IMR-90 (cell line): Measurements from ENCODE around the gene NQO2. TPM values are rescaled to one million over a fixed set of nuclear protein-coding genes. Genes with fewer than 3 reads are reported as not detected.

Source experiments
- ATAC-seq: fragments of 200-7000 bp; cut with Tn5 transposase; 2 replicates; pipeline ENCODE4 v1.9.1; 2020; ENCODE audit warnings: low read depth, mild to moderate bottlenecking, moderate library complexity
- BruUV-seq: library from RNA; stranded (reverse); fragments of 400-500 nt; replicated peaks from 2 replicates; lab custom pipeline; 2021; lab: Mats Ljungman, UMichigan
- CTCF ChIA-PET: fragments of 300-600 bp; formaldehyde crosslinking; extraction: SDS; loops from one replicate; lab custom pipeline; 2021; ENCODE audit warnings: antibody characterized with exemption; lab: Yijun Ruan, JAX
- POLR2A ChIA-PET: fragments of 300-600 bp; sonication (Branson Sonifier 250); formaldehyde crosslinking; loops from one replicate; lab custom pipeline; 2022; ENCODE audit warnings: antibody characterized with exemption; ENCODE audit not compliant: unreplicated experiment; lab: Charles Lee
- DNase-seq: peaks from one replicate; pipeline ENCODE4 v3.0.0; 2013
- H2AFZ ChIP-seq: replicated peaks from 2 replicates; pipeline ENCODE3; 2013; ENCODE audit warnings: low read length, mild to moderate bottlenecking; ENCODE audit not compliant: poor library complexity
- H2AK5ac ChIP-seq: 2 replicates; pipeline ENCODE4 v1.6.1; 2013; ENCODE audit warnings: low read depth, low read length, inconsistent platforms
- H2AK9ac ChIP-seq: replicated peaks from 2 replicates; pipeline ENCODE3; 2013; ENCODE audit warnings: mild to moderate bottlenecking, low read depth, low read length, moderate library complexity; ENCODE audit not compliant: poor library complexity
- H2BK120ac ChIP-seq: 2 replicates; pipeline ENCODE4 v1.6.1; 2013; ENCODE audit warnings: low read depth, low read length, inconsistent platforms
- H2BK15ac ChIP-seq: 3 replicates; pipeline ENCODE4 v1.6.1; 2013; ENCODE audit warnings: low read depth, low read length, inconsistent platforms
- H2BK20ac ChIP-seq: 2 replicates; pipeline ENCODE4 v1.6.1; 2013; ENCODE audit warnings: low read depth, mild to moderate bottlenecking, inconsistent platforms, low read length, moderate library complexity
- H2BK5ac ChIP-seq: 2 replicates; pipeline ENCODE4 v1.6.1; 2013; ENCODE audit warnings: mild to moderate bottlenecking, low read depth, low read length, inconsistent platforms; ENCODE audit not compliant: poor library complexity, severe bottlenecking
- H3K14ac ChIP-seq: replicated peaks from 2 replicates; pipeline ENCODE4 v1.6.1; 2013; ENCODE audit warnings: low read depth, low read length, inconsistent platforms
- H3K18ac ChIP-seq: 2 replicates; pipeline ENCODE4 v1.6.1; 2013; ENCODE audit warnings: low read depth, low read length, control low read depth
- H3K23ac ChIP-seq: 2 replicates; pipeline ENCODE4 v1.6.1; 2013; ENCODE audit warnings: low read depth, low read length, inconsistent platforms
- H3K27ac ChIP-seq: 2 replicates; pipeline ENCODE4 v1.5.1; 2013; ENCODE audit warnings: mild to moderate bottlenecking, control low read depth, low read length; ENCODE audit not compliant: insufficient read depth
- H3K27me3 ChIP-seq: 2 replicates; pipeline ENCODE4 v1.6.1; 2013; ENCODE audit warnings: low read length; ENCODE audit not compliant: control insufficient read depth, insufficient read depth
- H3K36me3 ChIP-seq: 2 replicates; pipeline ENCODE4 v1.6.1; 2013; ENCODE audit warnings: low read length, mixed read lengths; ENCODE audit not compliant: control insufficient read depth, insufficient read depth
- H3K4ac ChIP-seq: 2 replicates; pipeline ENCODE4 v1.6.1; 2013; ENCODE audit warnings: low read depth, low read length, inconsistent platforms
- H3K4me1 ChIP-seq: 2 replicates; pipeline ENCODE4 v1.6.1; 2013; ENCODE audit warnings: low read length, mixed read lengths; ENCODE audit not compliant: control insufficient read depth, insufficient read depth
- H3K4me2 ChIP-seq: 2 replicates; pipeline ENCODE4 v1.6.1; 2013; ENCODE audit warnings: low read depth, mild to moderate bottlenecking, control low read depth, low read length, moderate library complexity
- H3K4me3 ChIP-seq: 2 replicates; pipeline ENCODE4 v1.5.1; 2013; ENCODE audit warnings: low read depth, mild to moderate bottlenecking, control low read depth, low read length, moderate library complexity; ENCODE audit not compliant: insufficient read depth
- H3K56ac ChIP-seq: 2 replicates; pipeline ENCODE4 v1.6.1; 2013; ENCODE audit warnings: low read length, inconsistent platforms; ENCODE audit not compliant: insufficient read depth; ENCODE audit errors: extremely low read depth
- H3K79me1 ChIP-seq, 2 experiments: 2 replicates each; pipeline ENCODE4 v1.6.1; 2013; ENCODE audit warnings: low read length in 2 of 2, inconsistent platforms in 1 of 2, low read depth in 1 of 2
- H3K9ac ChIP-seq: 2 replicates; pipeline ENCODE4 v1.6.1; 2013; ENCODE audit warnings: low read depth, low read length, control low read depth
- H3K9me1 ChIP-seq: 2 replicates; pipeline ENCODE4 v1.6.1; 2013; ENCODE audit warnings: low read length, inconsistent platforms; ENCODE audit not compliant: insufficient read depth
- H3K9me3 ChIP-seq: 2 replicates; pipeline ENCODE4 v1.6.1; 2013; ENCODE audit warnings: low read length; ENCODE audit not compliant: control insufficient read depth, insufficient read depth
- H4K20me1 ChIP-seq: 2 replicates; pipeline ENCODE4 v1.6.1; 2013; ENCODE audit warnings: low read length, inconsistent platforms; ENCODE audit not compliant: insufficient read depth
- H4K5ac ChIP-seq: 2 replicates; pipeline ENCODE4 v1.6.1; 2013; ENCODE audit warnings: mild to moderate bottlenecking, low read depth, low read length, control low read depth
- H4K8ac ChIP-seq, 2 experiments: 2 replicates each; pipeline ENCODE4 v1.6.1; 2013; ENCODE audit warnings: low read depth in 2 of 2, low read length in 2 of 2, control low read depth in 1 of 2, inconsistent platforms in 1 of 2
- H4K91ac ChIP-seq: 2 replicates; pipeline ENCODE4 v1.6.1; 2013; ENCODE audit warnings: low read depth, low read length, inconsistent platforms; ENCODE audit not compliant: insufficient read depth
- BHLHE40 ChIP-seq: fragments of 150-350 bp; IDR thresholded peaks from 2 replicates; pipeline ENCODE4 v1.6.1; 2016; ENCODE audit warnings: mild to moderate bottlenecking, low read depth, low read length
- CEBPB ChIP-seq: IDR thresholded peaks from 2 replicates; pipeline ENCODE4 v1.6.1; 2012; ENCODE audit warnings: low read depth, low read length, improper control_type of control experiment
- CHD1 ChIP-seq: IDR thresholded peaks from 2 replicates; pipeline ENCODE4 v1.6.1; 2012; ENCODE audit warnings: low read depth, low read length, improper control_type of control experiment
- FOS ChIP-seq: fragments of 150-350 bp; IDR thresholded peaks from 2 replicates; pipeline ENCODE4 v1.6.1; 2016; ENCODE audit warnings: low read depth, low read length
- MAFK ChIP-seq: IDR thresholded peaks from 2 replicates; pipeline ENCODE4 v1.6.1; 2012; ENCODE audit warnings: low read depth, low read length, improper control_type of control experiment
- MAZ ChIP-seq: IDR thresholded peaks from 2 replicates; pipeline ENCODE4 v1.6.1; 2012; ENCODE audit warnings: low read depth, mild to moderate bottlenecking, low read length, improper control_type of control experiment, moderate library complexity, borderline replicate concordance
- MXI1 ChIP-seq: IDR thresholded peaks from 2 replicates; pipeline ENCODE4 v1.6.1; 2012; ENCODE audit warnings: low read depth, mild to moderate bottlenecking, low read length, moderate library complexity, borderline replicate concordance
- NFE2L2 ChIP-seq: fragments of 150-350 bp; IDR thresholded peaks from 2 replicates; pipeline ENCODE4 v1.6.1; 2016; ENCODE audit warnings: low read depth, mild to moderate bottlenecking, low read length
- POLR2A ChIP-seq: IDR thresholded peaks from 2 replicates; pipeline ENCODE4 v1.6.1; 2012; ENCODE audit warnings: mild to moderate bottlenecking, low read depth, low read length
- RAD21 ChIP-seq: IDR thresholded peaks from 2 replicates; pipeline ENCODE4 v1.6.1; 2012; ENCODE audit warnings: low read length, improper control_type of control experiment
- RCOR1 ChIP-seq: IDR thresholded peaks from 2 replicates; pipeline ENCODE4 v1.6.1; 2012; ENCODE audit warnings: mild to moderate bottlenecking, low read length, improper control_type of control experiment; ENCODE audit not compliant: insufficient replicate concordance
- RFX5 ChIP-seq: IDR thresholded peaks from 2 replicates; pipeline ENCODE4 v1.8.0; 2012; ENCODE audit warnings: low read depth, mild to moderate bottlenecking, low read length, moderate library complexity
- WGBS, 2 experiments: methylation state at CpG; one replicate each; pipeline versions ENCODE4 v1.1.5 to v1.1.7; 2013; ENCODE audit warnings: missing lambda C conversion rate in 2 of 2; ENCODE audit not compliant: insufficient read length in 1 of 2; ENCODE audit errors: extremely low coverage in 2 of 2; 5-methylcytosine and 5-hydroxymethylcytosine counted together
- dilution Hi-C: fragments of 300-500 bp; cut with HindIII; formaldehyde crosslinking; loops from one replicate; pipeline ENCODE4 v1.14.3; 2018; ENCODE audit warnings: low sequenced_read_pairs; ENCODE audit not compliant: unreplicated experiment
- in situ Hi-C: fragments of 300-500 bp; cut with MboI; formaldehyde crosslinking; loops from 3 replicates; pipeline ENCODE4 v1.14.3; 2019; ENCODE audit warnings: low sequenced_read_pairs, inconsistent platforms, mixed read lengths
- intact Hi-C: fragments of 100-400 bp; cut with micrococcal nuclease; formaldehyde crosslinking; loops from 2 replicates; pipeline ENCODE4 v1.10.0; 2022
- polyA plus RNA-seq, 3 experiments: library from polyadenylated mRNA; depleted of rRNA; stranded (reverse); fragments of >200 nt; gene quantifications; 2 replicates each; pipeline ENCODE4 v1.2.3, GENCODE V29; 2012; ENCODE audit warnings: low replicate concordance in 1 of 3
- total RNA-seq: library from RNA; depleted of rRNA; stranded (reverse); fragments of >200 nt; gene quantifications from 2 replicates; pipeline ENCODE4 v1.2.3, GENCODE V29; 2012
- TF ChIP-seq, protein P1 (sequence below): fragments of 150-350 bp; IDR thresholded peaks from 2 replicates; pipeline ENCODE4 v1.6.1; 2016; ENCODE audit warnings: low read depth, mild to moderate bottlenecking, low read length, moderate library complexity, borderline replicate concordance
- TF ChIP-seq, protein P2 (sequence below): conservative IDR thresholded peaks from 2 replicates; pipeline ENCODE4 v1.5.1; 2012; ENCODE audit warnings: mild to moderate bottlenecking, low read depth, low read length, improper control_type of control experiment

The NQO2 gene
- total and polyA plus RNA-seq, 2 of the 4 experiments (the other 2 are of a cell fraction): 42.5 to 72.1 TPM

DNA sequence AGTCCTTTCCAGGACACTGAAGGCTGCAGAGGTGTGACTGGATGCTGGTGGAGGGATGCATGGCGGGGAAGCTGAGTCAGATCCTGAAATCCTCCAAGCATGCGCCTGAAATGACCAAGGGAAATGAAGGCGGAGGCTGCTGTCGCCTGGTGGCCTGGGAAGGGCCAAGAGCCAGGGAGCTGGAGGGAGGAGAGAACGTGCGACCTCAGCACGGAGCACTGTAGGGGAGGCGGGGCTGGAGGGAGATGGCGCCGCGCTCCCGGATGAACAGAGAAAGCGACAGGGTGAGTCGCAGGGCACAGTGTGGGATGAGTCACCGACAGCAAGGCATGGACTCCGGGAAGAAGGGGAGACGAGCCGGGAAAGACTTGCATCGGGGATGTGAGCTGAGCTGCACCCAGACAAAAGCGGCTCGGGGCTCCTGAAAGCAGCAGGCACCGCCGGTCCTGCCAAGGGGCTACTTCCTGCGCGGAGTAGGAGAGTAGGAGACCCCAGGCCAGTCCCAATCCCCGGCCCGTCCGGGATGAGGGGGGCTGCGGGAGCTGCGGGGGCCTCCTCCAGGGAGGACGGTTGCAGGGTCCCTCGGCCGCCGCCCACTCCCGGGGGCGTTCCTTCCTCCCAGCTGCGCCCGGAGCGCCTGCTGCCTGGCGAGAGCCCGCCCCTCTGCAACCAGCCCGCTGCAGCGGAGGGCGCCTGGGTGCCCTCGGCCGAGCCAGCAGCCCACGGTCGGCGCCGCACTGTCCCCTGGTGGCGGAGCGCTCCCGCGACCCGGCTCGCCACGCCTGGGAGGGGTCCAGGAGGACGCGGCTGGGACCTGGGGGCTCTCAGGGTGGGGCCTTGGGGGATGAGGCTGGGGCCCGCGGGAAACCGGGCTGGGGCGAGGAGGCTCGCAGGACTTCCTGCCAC, 11.0 kb upstream of the NQO2 start:
- Histone ChIP-seq H3K27ac (peak overlapping the region; percentile 90), H3K4ac (peak overlapping the region; percentile 100), H2AFZ (peak overlapping the region; percentile 95), H3K9me1 (peaks cover 15% of the 10 kb centered on the region), H3K79me1 (peaks cover 0 to 10% of the 10 kb centered on the region in 2 experiments; a peak in 1 of 4 replicates), H3K9me3 (no peaks in the 10 kb centered on the region), H3K56ac (peak overlapping the region; percentile 100), H3K23ac (peak overlapping the region; percentile 87), H3K9ac (peak overlapping the region; percentile 93), H3K4me1 (peaks cover 14% of the 10 kb centered on the region), H4K5ac (peak overlapping the region; percentile 59), H4K91ac (peak overlapping the region; percentile 93), H3K14ac (peak overlapping the region; percentile 92), H3K18ac (peak overlapping the region; percentile 43), H3K36me3 (no peaks in the 10 kb centered on the region), H4K20me1 (no peaks in the 10 kb centered on the region), H2BK20ac (peak overlapping the region; percentile 89), H2BK15ac (peak overlapping the region; percentile 93; the same call in 2 of the 3 replicates), H2BK120ac (peak overlapping the region; percentile 91), H4K8ac (peak overlapping the region; percentile 78 to 99), H3K4me2 (peak overlapping the region; percentile 76), H3K4me3 (peak overlapping the region; percentile 72), H2BK5ac (peak overlapping the region; percentile 98), H2AK5ac (peak overlapping the region; percentile 92), H2AK9ac (peak overlapping the region; percentile 96), H3K27me3 (no peaks in the 10 kb centered on the region)
- intact Hi-C loops: loop anchor here (1.0 to 10.0 kb wide), 6 partner anchors 17 to 1391 kb away; partner anchors contain the start of genes SERPINB6 and WRNIP1
- dilution Hi-C loops: no loop called here
- DNase-seq (peak; percentile 95), ATAC-seq (peak; percentile 83)
- POLR2A ChIA-PET: interaction anchor here (0.6 to 1.8 kb wide), 6 partner anchors 36 to 197 kb away, joined by 3 to 12 read pairs (median 4); partner anchors contain the start of gene SERPINB1
- BruUV-seq: no TSS peak
- in situ Hi-C loops: no loop called here
- CTCF ChIA-PET: interaction anchor here (0.5 to 3.1 kb wide), 16 partner anchors 12 to 1393 kb away, joined by 3 to 37 read pairs (median 5); no protein-coding TSS in a partner anchor
- WGBS, 2 experiments: 0% methylated on average over 19 of the region's 64 CpGs; no CpG with 5 or more reads in 1 of the 2 experiments
- TF ChIP-seq MAZ: peak; percentile 80; the same call in 1 of the 2 replicates
- TF ChIP-seq, protein P1, sequence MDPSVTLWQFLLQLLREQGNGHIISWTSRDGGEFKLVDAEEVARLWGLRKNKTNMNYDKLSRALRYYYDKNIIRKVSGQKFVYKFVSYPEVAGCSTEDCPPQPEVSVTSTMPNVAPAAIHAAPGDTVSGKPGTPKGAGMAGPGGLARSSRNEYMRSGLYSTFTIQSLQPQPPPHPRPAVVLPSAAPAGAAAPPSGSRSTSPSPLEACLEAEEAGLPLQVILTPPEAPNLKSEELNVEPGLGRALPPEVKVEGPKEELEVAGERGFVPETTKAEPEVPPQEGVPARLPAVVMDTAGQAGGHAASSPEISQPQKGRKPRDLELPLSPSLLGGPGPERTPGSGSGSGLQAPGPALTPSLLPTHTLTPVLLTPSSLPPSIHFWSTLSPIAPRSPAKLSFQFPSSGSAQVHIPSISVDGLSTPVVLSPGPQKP: no peak
- TF ChIP-seq BHLHE40: peak; percentile 92
- TF ChIP-seq CHD1: no peak
- TF ChIP-seq POLR2A: peak; percentile 61
- TF ChIP-seq, protein P2, sequence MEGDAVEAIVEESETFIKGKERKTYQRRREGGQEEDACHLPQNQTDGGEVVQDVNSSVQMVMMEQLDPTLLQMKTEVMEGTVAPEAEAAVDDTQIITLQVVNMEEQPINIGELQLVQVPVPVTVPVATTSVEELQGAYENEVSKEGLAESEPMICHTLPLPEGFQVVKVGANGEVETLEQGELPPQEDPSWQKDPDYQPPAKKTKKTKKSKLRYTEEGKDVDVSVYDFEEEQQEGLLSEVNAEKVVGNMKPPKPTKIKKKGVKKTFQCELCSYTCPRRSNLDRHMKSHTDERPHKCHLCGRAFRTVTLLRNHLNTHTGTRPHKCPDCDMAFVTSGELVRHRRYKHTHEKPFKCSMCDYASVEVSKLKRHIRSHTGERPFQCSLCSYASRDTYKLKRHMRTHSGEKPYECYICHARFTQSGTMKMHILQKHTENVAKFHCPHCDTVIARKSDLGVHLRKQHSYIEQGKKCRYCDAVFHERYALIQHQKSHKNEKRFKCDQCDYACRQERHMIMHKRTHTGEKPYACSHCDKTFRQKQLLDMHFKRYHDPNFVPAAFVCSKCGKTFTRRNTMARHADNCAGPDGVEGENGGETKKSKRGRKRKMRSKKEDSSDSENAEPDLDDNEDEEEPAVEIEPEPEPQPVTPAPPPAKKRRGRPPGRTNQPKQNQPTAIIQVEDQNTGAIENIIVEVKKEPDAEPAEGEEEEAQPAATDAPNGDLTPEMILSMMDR: peak; percentile 89
- TF ChIP-seq RAD21: peak; percentile 84
- TF ChIP-seq NFE2L2: 0 out of 2 replicates have a peak, but pooled peaks have one; percentile 20
- no peak for TF ChIP-seq CEBPB
- TF ChIP-seq RCOR1: no peak
- TF ChIP-seq MAFK: peak; percentile 56; the same call in 1 of the 2 replicates
- TF ChIP-seq FOS: peak; percentile 78
- peak; percentile 86 for TF ChIP-seq MXI1
- TF ChIP-seq RFX5: no peak
